Endothelial cell of umbilical vein (primary cell): ENCODE measurements around the gene NID2. TPM values are rescaled to one million over a fixed set of nuclear protein-coding genes. Genes with fewer than 3 reads are reported as not detected.
A peak's percentile ranks its signal among the peaks of the same experiment; 100 is the strongest.

Experiments used
- BruUV-seq: library from RNA; stranded (reverse); fragments of 400-500 nt; replicated peaks from 2 replicates; lab custom pipeline; 2021; lab: Mats Ljungman, UMichigan
- CTCF ChIA-PET: fragments of 300-600, 350-600 bp; sonication (Branson Sonifier 250); formaldehyde crosslinking; loops from one replicate; lab custom pipeline; 2021; ENCODE audit warnings: antibody characterized with exemption, inconsistent platforms; lab: Charles Lee
- POLR2A ChIA-PET: fragments of 300-600, 350-600 bp; sonication (Branson Sonifier 250); formaldehyde crosslinking; loops from one replicate; lab custom pipeline; 2021; ENCODE audit warnings: antibody characterized with exemption, inconsistent platforms; lab: Charles Lee
- DNase-seq: peaks from one replicate; pipeline ENCODE4 v3.0.0-alpha.2; 2011; ENCODE audit warnings: low read depth, low spot score
- FAIRE-seq: peaks from 2 replicates; lab custom pipeline; 2011; peaks lifted over from hg19 to GRCh38; lab: Jason Lieb, UNC
- H2AFZ ChIP-seq: 2 replicates; pipeline ENCODE4 v1.6.0; 2012; ENCODE audit warnings: low read depth, low read length, control low read depth, inconsistent platforms
- H3K27ac ChIP-seq: 2 replicates; pipeline ENCODE4 v1.5.1; 2011; ENCODE audit warnings: low read depth, mild to moderate bottlenecking, control low read depth, low read length, moderate library complexity; ENCODE audit not compliant: insufficient read depth
- H3K27me3 ChIP-seq, 2 experiments: 2 replicates each; pipeline versions ENCODE4 v1.6.0 to v1.6.1; 2011; ENCODE audit warnings: low read length in 2 of 2, mixed read lengths in 1 of 2; ENCODE audit not compliant: control insufficient read depth in 2 of 2, insufficient read depth in 2 of 2
- H3K36me3 ChIP-seq, 2 experiments: 2 replicates in 1 of 2; 3 replicates in 1 of 2; pipeline ENCODE4 v1.5.1; 2011; ENCODE audit warnings: low read length in 2 of 2, mild to moderate bottlenecking in 1 of 2, moderate library complexity in 1 of 2; ENCODE audit not compliant: control insufficient read depth in 2 of 2, insufficient read depth in 2 of 2; ENCODE audit errors: extremely low read depth in 1 of 2
- H3K4me1 ChIP-seq: 3 replicates; pipeline ENCODE4 v1.5.1; 2011; ENCODE audit warnings: mild to moderate bottlenecking, low read length; ENCODE audit not compliant: control insufficient read depth, insufficient read depth; ENCODE audit errors: extremely low read depth
- H3K4me2 ChIP-seq: 2 replicates; pipeline ENCODE4 v1.6.1; 2011; ENCODE audit warnings: low read length, control low read depth, mixed read lengths; ENCODE audit not compliant: insufficient read depth
- H3K4me3 ChIP-seq, 3 experiments: fragments of 200-600 bp in 1 of 3; sonication (generic), shearing (Covaris generic) in 1 of 3; replicated peaks in 1 of 3; 2 replicates each; pipeline ENCODE4 v1.5.1; 2011 to 2016; ENCODE audit warnings: control low read depth in 3 of 3, low read length in 3 of 3, mild to moderate bottlenecking in 2 of 3, inconsistent platforms in 1 of 3, low read depth in 1 of 3, moderate library complexity in 1 of 3; ENCODE audit not compliant: insufficient read depth in 1 of 3
- H3K79me2 ChIP-seq: 2 replicates; pipeline ENCODE4 v1.6.0; 2012; ENCODE audit warnings: low read length, inconsistent platforms; ENCODE audit not compliant: control insufficient read depth, insufficient read depth
- H3K9ac ChIP-seq: replicated peaks from 2 replicates; pipeline ENCODE3; 2011; ENCODE audit warnings: low read length, control low read depth; ENCODE audit not compliant: insufficient read depth; ENCODE audit errors: extremely low read depth
- H3K9me1 ChIP-seq: replicated peaks from 3 replicates; pipeline ENCODE4 v1.6.0; 2011; ENCODE audit warnings: mild to moderate bottlenecking, low read length; ENCODE audit not compliant: control insufficient read depth, insufficient read depth; ENCODE audit errors: extremely low read depth
- H3K9me3 ChIP-seq: replicated peaks from 2 replicates; pipeline ENCODE4 v1.5.1; 2012; ENCODE audit warnings: low read length, inconsistent platforms; ENCODE audit not compliant: control insufficient read depth, insufficient read depth
- H4K20me1 ChIP-seq: replicated peaks from 2 replicates; pipeline ENCODE3; 2011; ENCODE audit warnings: mild to moderate bottlenecking, low read length; ENCODE audit not compliant: control insufficient read depth, insufficient read depth; ENCODE audit errors: extremely low read depth
- EZH2 ChIP-seq: IDR thresholded peaks from 2 replicates; pipeline ENCODE4 v1.6.1; 2012; ENCODE audit warnings: borderline replicate concordance, low read depth, mild to moderate bottlenecking, moderate library complexity, low read length, inconsistent platforms; ENCODE audit not compliant: severe bottlenecking
- FOS ChIP-seq: IDR thresholded peaks from 2 replicates; pipeline ENCODE4 v1.6.1; 2011; ENCODE audit warnings: mild to moderate bottlenecking, low read length, moderate library complexity, borderline replicate concordance; ENCODE audit not compliant: insufficient read depth
- GATA2 ChIP-seq: IDR thresholded peaks from 2 replicates; pipeline ENCODE4 v1.7.0; 2011; ENCODE audit warnings: low read depth, mild to moderate bottlenecking, moderate library complexity, mixed read lengths, low read length; ENCODE audit not compliant: insufficient read length, insufficient read depth
- JUN ChIP-seq: IDR thresholded peaks from 2 replicates; pipeline ENCODE4 v1.6.1; 2011; ENCODE audit warnings: borderline replicate concordance, low read depth; ENCODE audit not compliant: insufficient read length, insufficient read depth
- MAX ChIP-seq: IDR thresholded peaks from 2 replicates; pipeline ENCODE4 v1.6.1; 2011; ENCODE audit not compliant: insufficient read depth, insufficient read length
- MYC ChIP-seq: IDR thresholded peaks from one replicate; pipeline ENCODE4 v1.6.1; 2011; ENCODE audit warnings: mild to moderate bottlenecking, low read depth, low read length
- POLR2A ChIP-seq: IDR thresholded peaks from 2 replicates; pipeline ENCODE4 v1.6.1; 2012; ENCODE audit warnings: low read depth, mild to moderate bottlenecking, control low read depth, low read length
- POLR2AphosphoS5 ChIP-seq: IDR thresholded peaks from 2 replicates; pipeline ENCODE4 v1.6.1; 2012; ENCODE audit warnings: low read depth, mild to moderate bottlenecking, control low read depth, low read length, moderate library complexity; ENCODE audit not compliant: insufficient read depth
- dilution Hi-C: fragments of 300-500 bp; cut with MboI; formaldehyde crosslinking; loops from one replicate; pipeline ENCODE4 v1.15.0; 2019; ENCODE audit warnings: low sequenced_read_pairs; ENCODE audit not compliant: extremely low pct_ligation_motif_present
- intact Hi-C: fragments of 100-400 bp; cut with micrococcal nuclease; formaldehyde crosslinking; loops from one replicate; pipeline ENCODE4 v1.10.0; 2022
- polyA plus RNA-seq, 4 experiments: library from polyadenylated mRNA; depleted of rRNA in 3 of 4; stranded (reverse) in 3 of 4; unstranded in 1 of 4; fragments of >200 nt; gene quantifications; 2 replicates each; pipeline versions ENCODE4 v1.2.1 to v1.2.3, GENCODE V29; 2011 to 2012; ENCODE audit warnings: missing spikeins in 1 of 4
- total RNA-seq: library from RNA; stranded (reverse); gene quantifications from 2 replicates; pipeline ENCODE4 v1.2.3, GENCODE V29; 2021
- TF ChIP-seq, protein P1 (sequence below), 2 donors: IDR thresholded peaks; 1 replicate in 1 of 2; 2 replicates in 1 of 2; pipeline ENCODE4 v1.5.1; 2011; ENCODE audit warnings: low read length in 2 of 2, mild to moderate bottlenecking in 2 of 2, moderate library complexity in 2 of 2, control low read depth in 1 of 2, inconsistent platforms in 1 of 2, low read depth in 1 of 2; ENCODE audit not compliant: insufficient read depth in 1 of 2; ENCODE audit errors: extremely low read depth in 1 of 2

The NID2 gene
- total and polyA plus RNA-seq, 2 donors (not counting 3 experiments of a cell fraction or from before 2014, with no cell fraction given) = 22.5 to 56.7 TPM

DNA sequence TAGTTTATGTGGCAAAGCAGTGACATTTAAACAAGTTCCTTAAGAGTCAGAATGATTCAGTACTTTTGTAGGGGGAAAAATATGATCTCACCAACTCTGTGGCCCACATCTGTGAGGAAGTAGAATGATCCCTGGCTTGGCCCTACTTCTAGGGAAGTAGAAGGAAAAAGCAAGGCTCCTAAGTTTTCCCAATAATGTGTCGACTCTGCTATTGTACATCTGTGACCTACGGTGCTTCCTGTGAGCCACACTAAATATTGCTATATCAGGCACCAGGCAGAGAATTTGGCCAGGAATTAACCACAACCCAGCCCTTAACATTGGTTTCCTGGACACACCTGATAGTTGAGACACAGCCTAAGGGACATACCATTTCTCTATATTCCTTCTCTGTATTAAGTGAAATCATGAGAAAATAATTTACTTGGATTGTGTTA, 9.3 kb upstream of the NID2 start:
- Histone ChIP-seq H2AFZ (peak overlapping the region; percentile 23), H4K20me1 (no peaks in the 10 kb centered on the region), H3K4me1 (peaks cover 57% of the 10 kb centered on the region), H3K4me3 (no peak overlapping the region), H3K27ac (peak overlapping the region; percentile 65), H3K27me3 (no peaks in the 10 kb centered on the region), H3K9ac (no peak overlapping the region), H3K36me3 (no peaks in the 10 kb centered on the region), H3K9me3 (no peaks in the 10 kb centered on the region), H3K79me2 (no peaks in the 10 kb centered on the region), H3K9me1 (no peaks in the 10 kb centered on the region), H3K4me2 (peak overlapping the region; percentile 12)
- CTCF ChIA-PET = interaction anchor here (0.7 kb wide), 1 partner anchor 9 kb away, joined by 3 read pairs; the partner anchor contains the start of gene NID2
- DNase-seq (peak; percentile 13), FAIRE-seq (peak; percentile 55)
- no TSS peak for BruUV-seq
- dilution Hi-C loops (no loop called here), intact Hi-C loops (loop anchor here (2.0 kb wide), 1 partner anchor 53 kb away; no protein-coding TSS in a partner anchor)
- POLR2A ChIA-PET = no interaction called here
- TF ChIP-seq EZH2 = no peak
- TF ChIP-seq JUN = no peak
- TF ChIP-seq, protein P1, sequence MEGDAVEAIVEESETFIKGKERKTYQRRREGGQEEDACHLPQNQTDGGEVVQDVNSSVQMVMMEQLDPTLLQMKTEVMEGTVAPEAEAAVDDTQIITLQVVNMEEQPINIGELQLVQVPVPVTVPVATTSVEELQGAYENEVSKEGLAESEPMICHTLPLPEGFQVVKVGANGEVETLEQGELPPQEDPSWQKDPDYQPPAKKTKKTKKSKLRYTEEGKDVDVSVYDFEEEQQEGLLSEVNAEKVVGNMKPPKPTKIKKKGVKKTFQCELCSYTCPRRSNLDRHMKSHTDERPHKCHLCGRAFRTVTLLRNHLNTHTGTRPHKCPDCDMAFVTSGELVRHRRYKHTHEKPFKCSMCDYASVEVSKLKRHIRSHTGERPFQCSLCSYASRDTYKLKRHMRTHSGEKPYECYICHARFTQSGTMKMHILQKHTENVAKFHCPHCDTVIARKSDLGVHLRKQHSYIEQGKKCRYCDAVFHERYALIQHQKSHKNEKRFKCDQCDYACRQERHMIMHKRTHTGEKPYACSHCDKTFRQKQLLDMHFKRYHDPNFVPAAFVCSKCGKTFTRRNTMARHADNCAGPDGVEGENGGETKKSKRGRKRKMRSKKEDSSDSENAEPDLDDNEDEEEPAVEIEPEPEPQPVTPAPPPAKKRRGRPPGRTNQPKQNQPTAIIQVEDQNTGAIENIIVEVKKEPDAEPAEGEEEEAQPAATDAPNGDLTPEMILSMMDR (IDR thresholded peaks at IDR 0.05; ENCODE audit: extremely low read depth in 1 of 2, insufficient read depth in 1 of 2, low read depth in 1 of 2, low read length in 2 of 2) = no peak
- TF ChIP-seq GATA2 = no peak
- no peak for TF ChIP-seq FOS
- TF ChIP-seq POLR2AphosphoS5 = no peak
- no peak for TF ChIP-seq MAX
- TF ChIP-seq POLR2A = no peak
- no peak for TF ChIP-seq MYC
